ENCODE measurements around the gene CCS. TPM values are rescaled to one million over a fixed set of nuclear protein-coding genes. Genes with fewer than 3 reads are reported as not detected.

Gene CCS
- total and polyA plus RNA-seq, 10 donors: 32.8 to 161 (median 44.5) TPM

- no peak overlapping the region for H3K4me3 ChIP-seq
- no peaks in the 10 kb centered on the region for H3K27me3 ChIP-seq (replicated peaks in 1 of 7)
- no peaks in the 10 kb centered on the region for H3K9me3 ChIP-seq
- H3K27ac ChIP-seq: peak overlapping the region in 1 of 8 donors; percentile 1
- intact Hi-C loops (cut with DNase I; ENCODE audit: low total_unique reads): no loop called here
- peaks cover 38 to 98% (median 60%) of the 10 kb centered on the region in 6 donors for H3K4me1 ChIP-seq
- no peak for DNase-seq
- peaks cover 0 to 100% (median 82%) of the 10 kb centered on the region in 6 donors for H3K36me3 ChIP-seq
- TF ChIP-seq POLR2AphosphoS5 (IDR thresholded peaks at IDR 0.05) (no peak), POLR2A (IDR thresholded peaks at IDR 0.05) (no peak), CTCF (IDR thresholded peaks at IDR 0.05 in 8 of 11, conservative IDR thresholded peaks at IDR 0.05 in 3 of 11) (no peak)
- WGBS, 5 donors: 66 to 78% (median 72%) methylated on average over 4 of the region's 4 CpGs
Observed at GRCh38 chr11:66646828-66647227, 53.8 kb downstream of the CCS start.

GRCh38 chr11:66649903-66650302 lies 56.9 kb downstream of the CCS start:
- 91 to 97% (median 97%) methylated on average over 5 of the region's 5 CpGs for WGBS, 5 donors
- H3K27me3 ChIP-seq (replicated peaks in 1 of 7): no peaks in the 10 kb centered on the region
- no peak overlapping the region for H3K4me3 ChIP-seq
- no peak for TF ChIP-seq POLR2A (IDR thresholded peaks at IDR 0.05)
- no peak for TF ChIP-seq CTCF (IDR thresholded peaks at IDR 0.05 in 8 of 11, conservative IDR thresholded peaks at IDR 0.05 in 3 of 11)
- TF ChIP-seq POLR2AphosphoS5 (IDR thresholded peaks at IDR 0.05): no peak
- H3K9me3 ChIP-seq: no peaks in the 10 kb centered on the region
- H3K36me3 ChIP-seq: peaks cover 0 to 100% (median 69%) of the 10 kb centered on the region in 6 donors
- H3K27ac ChIP-seq: no peak overlapping the region
- DNase-seq: no peak
- H3K4me1 ChIP-seq: peaks cover 8 to 80% (median 29%) of the 10 kb centered on the region in 6 donors
- intact Hi-C loops (cut with DNase I; ENCODE audit: low total_unique reads): no loop called here

- Histone ChIP-seq H3K27ac (no peak overlapping the region), H3K4me3 (no peak overlapping the region), H3K4me1 (peaks cover 4 to 68% (median 18%) of the 10 kb centered on the region in 6 donors), H3K9me3 (no peaks in the 10 kb centered on the region), H3K36me3 (peaks cover 0 to 100% (median 60%) of the 10 kb centered on the region in 6 donors), H3K27me3 (replicated peaks in 1 of 7) (no peaks in the 10 kb centered on the region)
- 86 to 97% (median 95%) methylated on average over 1 to 2 of the region's 2 CpGs for whole genome bisulfite sequencing, 5 donors
- DNase-seq: no peak
- intact Hi-C loops (cut with DNase I; ENCODE audit: low total_unique reads): no loop called here
- TF ChIP-seq POLR2AphosphoS5 (IDR thresholded peaks at IDR 0.05) (no peak), POLR2A (IDR thresholded peaks at IDR 0.05) (no peak), CTCF (IDR thresholded peaks at IDR 0.05 in 8 of 11, conservative IDR thresholded peaks at IDR 0.05 in 3 of 11) (no peak)
Observed at GRCh38 chr11:66651016-66651415, 58.0 kb downstream of the CCS start.

- peaks cover 0 to 57% (median 6%) of the 10 kb centered on the region in 6 donors for H3K4me1 ChIP-seq
- H3K4me3 ChIP-seq: no peak overlapping the region
- peaks cover 0 to 100% (median 56%) of the 10 kb centered on the region in 6 donors for H3K36me3 ChIP-seq
- H3K9me3 ChIP-seq: no peaks in the 10 kb centered on the region
- TF ChIP-seq POLR2AphosphoS5 (IDR thresholded peaks at IDR 0.05) (peak in 1 of 3 donors; percentile 42), CTCF (IDR thresholded peaks at IDR 0.05 in 8 of 11, conservative IDR thresholded peaks at IDR 0.05 in 3 of 11) (no peak), POLR2A (IDR thresholded peaks at IDR 0.05) (no peak)
- no peaks in the 10 kb centered on the region for H3K27me3 ChIP-seq (replicated peaks in 1 of 7)
- intact Hi-C loops (cut with DNase I; ENCODE audit: low total_unique reads): no loop called here
- no peak for DNase-seq
- WGBS, 5 donors: 87 to 97% (median 94%) methylated on average over 7 of the region's 7 CpGs
- H3K27ac ChIP-seq: peak overlapping the region in 1 of 8 donors; percentile 32
Observed at GRCh38 chr11:66652651-66653050, 59.7 kb downstream of the CCS start.

Measured in spleen (tissue), 11 donors.